Fibroblast of skin of scalp (primary cell): ENCODE results near the gene IQSEC1.

Source experiments
- DNase-seq: peaks from one replicate; pipeline ENCODE4 v3.0.0-alpha.2; 2013

IQSEC1 gene

DNA sequence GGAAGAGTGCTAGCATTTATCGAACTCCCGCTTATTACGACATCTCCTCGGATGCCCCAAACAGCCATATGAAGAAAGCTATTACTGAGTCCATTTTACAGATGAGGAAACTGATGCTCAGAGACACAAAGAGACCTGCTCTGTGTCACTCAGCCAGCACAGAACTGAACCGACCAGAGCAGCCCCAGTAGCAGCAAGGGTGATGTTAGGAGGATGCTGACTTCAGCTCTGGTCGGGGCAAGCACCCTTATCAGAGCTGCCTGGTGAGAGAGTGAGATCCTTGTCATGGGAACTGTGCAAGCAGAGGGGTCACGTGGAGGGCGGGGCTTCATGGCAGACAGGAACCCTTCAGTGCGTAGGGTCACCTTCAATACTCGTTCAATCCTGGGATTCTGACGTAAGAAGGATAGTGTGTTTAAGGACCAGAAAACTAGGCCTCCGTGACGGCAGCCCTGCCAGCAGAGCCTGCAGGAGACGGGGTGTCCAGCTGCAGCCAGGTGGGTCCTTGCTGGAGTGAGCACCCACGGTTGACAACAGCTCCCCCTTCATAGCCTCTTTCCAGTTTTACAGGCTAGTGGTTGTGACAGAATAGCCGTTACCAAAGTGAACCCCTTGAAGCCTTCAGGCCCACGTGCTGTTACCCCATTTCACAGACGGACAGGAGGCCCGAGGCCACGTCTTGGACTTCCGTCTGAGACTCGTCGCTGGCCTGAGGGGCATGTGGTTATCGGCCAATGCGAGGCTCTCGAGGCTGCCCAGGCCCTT is 12.0 kb upstream of the IQSEC1 start:
- no peak for DNase-seq

DNA sequence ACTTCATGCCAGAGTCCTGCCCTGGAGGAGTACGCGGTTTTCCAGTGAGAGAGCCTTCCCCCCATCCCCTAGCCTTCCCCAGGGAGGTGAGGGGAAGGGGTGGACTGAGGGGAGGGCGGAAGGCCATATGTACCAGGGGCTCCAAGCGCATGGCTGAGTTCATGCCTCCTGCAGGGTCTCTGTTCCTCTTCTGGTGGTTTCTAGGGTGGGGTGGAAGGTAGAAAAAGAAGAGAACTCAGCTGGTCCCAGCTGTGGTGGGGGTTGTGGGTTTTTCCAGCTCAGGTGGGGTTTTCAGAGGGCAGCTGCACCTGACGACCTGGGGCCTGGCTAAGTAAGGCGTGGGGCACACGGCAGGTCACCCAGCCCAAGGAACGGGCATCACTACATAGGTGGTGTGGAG is 10.7 kb upstream of the IQSEC1 start:
- no peak for DNase-seq

DNA sequence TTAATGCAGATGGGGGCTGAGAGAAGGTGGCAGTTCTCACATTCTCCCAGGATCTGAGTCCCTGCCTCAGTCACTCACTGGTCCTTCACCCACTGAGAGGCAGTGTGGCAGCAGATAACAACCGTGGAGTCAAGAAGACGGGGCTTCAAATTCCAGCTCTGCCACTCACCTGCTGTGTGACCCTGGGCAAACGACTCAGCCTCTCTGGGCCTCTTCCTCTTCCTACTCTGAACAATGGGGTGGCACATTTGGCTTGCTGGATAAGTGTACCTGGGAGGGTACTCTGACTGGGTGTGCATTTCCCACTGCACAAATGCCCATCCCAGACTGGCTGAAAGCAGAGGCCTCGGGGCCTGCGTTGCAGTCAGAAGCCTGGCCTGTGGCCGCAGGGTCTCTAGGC is 10.0 kb upstream of the IQSEC1 start:
- no peak for DNase-seq

DNA sequence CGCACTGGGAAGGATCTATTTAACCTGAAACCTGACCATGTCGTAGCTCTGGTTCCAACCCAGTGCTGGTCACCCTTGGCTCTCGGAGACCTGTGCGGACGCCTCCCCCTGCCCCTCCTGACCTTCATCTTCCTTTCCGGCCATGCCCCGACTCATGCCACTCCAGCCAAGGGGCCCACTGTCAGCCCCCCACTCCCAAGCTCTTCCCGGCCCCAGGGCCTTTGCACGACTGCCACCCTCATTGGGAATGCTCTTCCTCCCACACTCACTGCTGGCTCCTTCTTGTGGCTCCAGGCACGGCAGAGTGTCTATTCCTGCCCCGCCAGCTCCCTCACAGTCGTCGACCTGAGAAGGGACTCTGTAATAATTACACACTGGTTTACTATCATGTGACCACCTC is 9.4 kb upstream of the IQSEC1 start:
- DNase-seq = no peak

DNA sequence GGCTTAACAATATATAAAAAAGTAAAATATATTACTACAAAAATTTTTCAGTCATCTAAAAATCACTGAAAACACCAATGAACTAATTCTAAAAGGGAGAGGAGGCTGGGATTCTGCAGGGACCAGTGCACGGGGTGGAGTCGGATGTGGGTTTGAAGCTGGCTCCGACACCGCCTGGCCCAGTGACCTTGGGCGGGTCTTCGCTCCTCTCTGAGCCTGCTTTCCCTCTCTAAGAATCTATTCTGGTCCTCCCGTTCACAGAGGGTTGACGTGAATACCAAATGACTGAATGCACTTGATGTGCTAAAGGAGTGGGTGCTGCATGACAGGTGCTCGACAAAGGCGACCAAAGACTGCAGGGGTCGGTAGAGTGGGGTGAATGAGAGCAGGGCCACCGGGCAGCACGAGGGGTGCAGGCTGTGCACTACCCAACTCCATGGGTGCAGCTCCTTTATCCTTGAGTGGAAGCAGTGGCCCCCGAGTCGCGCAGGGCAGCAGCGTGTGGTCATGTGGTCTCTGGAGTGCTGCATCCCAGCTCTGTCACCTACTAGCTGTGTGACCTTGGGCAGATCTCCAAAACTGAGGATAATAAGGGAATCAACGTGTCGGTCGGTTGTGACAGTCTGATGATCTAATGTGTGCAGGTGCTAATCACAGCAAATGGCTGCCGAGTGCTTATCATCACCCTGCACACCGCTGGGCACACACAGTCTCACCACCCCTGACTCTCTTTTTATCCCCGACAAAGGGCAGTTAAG is 8.6 kb upstream of the IQSEC1 start:
- no peak for DNase-seq

DNA sequence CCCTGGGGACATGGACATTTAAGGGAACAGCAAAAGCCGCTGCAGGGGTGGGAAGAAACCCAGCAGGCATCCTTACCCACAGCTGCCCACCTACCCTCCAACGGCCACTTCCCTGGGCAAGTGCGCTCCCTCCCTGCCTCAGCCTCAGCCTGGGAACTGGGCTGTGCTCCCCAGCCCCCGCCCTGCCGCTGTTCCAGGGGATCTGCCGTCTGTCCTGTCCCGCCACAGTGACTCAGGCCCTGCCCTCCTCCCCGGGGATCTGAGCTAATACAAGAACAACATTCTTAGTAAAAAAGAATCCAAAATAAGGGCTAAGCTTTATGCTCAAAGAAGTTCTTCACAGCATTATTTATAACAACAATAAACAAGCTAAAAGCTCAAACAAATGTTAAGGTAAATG is 7.4 kb upstream of the IQSEC1 start:
- DNase-seq = peak; percentile 74

DNA sequence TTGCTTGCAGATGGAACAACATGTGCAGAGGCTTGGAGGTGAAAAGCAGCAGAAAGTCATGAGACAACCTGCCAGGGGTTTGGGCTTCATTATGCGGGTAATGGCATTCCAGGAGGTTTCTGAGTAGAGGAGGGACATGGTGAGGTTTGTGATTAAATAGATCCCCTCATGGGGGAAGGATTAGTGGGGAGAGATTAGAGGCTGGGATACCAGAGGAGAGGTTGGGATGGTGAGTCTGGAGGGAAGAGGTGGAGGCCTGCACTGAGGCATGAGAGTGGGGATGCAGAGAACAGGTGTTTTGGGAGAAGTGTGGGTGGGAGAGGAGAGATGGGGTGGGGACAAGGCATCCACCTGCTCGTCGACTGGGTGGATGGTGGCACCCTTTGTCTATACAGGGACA is 6.8 kb upstream of the IQSEC1 start:
- DNase-seq = no peak

DNA sequence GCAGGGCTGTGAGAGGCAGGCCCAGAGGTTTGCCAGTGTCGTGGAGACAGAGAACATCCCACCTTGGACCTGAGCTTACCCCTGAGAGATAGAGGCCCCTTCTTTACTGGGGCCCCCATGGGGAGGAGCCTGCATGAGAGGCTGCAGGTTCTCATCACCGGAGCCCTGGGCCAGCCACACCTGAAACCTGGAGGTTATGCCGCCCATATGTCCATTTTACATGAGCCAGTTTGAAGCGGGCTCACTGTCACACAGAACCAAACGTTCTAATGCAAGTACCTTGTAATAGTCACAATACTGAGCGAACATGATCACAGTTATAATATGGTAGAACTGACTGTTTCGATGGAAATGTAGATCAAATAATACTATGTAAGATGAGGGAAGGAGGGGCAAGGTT is 6.3 kb upstream of the IQSEC1 start:
- DNase-seq = no peak

DNA sequence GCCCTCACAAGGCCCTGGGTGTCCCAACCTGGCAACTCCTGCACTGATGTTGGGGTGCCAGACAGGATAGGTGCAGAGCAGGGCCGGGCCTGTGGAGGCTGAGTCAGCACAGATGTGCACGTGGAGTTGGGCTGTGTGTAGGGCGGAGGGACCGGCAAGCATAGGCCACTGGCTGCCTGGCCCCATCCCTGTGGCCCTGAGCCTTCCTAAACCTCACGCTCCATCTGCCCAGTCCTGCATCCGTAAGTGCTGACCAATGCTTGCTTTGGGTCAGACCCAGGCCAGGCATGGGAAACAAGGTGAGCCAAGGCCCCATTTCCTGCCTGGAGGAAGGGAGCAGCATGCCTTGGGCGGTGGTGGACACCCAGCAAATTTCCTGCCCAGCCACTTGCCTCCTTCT is 5.8 kb upstream of the IQSEC1 start:
- no peak for DNase-seq

DNA sequence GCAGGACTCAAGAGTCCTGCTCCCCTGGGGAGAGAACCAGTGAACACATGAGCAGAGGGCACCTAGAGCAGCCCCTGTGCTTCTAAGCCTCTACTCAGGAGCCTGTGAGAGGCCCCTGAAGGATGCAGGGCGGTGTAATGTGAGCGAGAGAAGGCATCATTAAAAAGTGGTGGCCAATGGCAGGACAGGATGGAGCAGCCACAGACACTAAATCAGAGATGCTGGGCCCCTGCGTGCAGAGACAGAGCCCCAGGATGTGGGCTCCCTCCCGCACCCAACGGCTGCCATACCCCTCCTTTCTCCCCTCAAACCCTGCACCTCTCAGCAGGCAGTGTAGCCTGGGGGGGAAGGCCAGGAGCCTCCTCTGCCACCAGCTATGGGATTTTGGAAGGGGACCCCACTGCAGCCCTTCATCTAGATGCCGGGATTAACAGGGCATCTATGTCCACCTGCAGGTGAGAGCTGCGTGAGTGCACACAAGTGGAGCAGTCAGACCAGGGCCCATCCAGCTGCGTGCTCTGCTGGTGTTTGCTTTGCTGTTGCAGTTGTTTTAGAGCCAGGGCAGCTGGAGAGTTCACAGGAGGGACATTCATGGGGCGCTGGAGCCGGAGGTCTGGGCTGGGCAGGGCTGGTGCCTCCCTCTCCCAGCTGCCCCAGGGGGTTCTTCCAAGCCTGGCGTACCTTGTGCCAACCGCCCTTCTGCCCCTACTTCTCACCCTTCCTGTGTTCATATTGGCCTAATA is 5.1 kb upstream of the IQSEC1 start:
- no peak for DNase-seq

DNA sequence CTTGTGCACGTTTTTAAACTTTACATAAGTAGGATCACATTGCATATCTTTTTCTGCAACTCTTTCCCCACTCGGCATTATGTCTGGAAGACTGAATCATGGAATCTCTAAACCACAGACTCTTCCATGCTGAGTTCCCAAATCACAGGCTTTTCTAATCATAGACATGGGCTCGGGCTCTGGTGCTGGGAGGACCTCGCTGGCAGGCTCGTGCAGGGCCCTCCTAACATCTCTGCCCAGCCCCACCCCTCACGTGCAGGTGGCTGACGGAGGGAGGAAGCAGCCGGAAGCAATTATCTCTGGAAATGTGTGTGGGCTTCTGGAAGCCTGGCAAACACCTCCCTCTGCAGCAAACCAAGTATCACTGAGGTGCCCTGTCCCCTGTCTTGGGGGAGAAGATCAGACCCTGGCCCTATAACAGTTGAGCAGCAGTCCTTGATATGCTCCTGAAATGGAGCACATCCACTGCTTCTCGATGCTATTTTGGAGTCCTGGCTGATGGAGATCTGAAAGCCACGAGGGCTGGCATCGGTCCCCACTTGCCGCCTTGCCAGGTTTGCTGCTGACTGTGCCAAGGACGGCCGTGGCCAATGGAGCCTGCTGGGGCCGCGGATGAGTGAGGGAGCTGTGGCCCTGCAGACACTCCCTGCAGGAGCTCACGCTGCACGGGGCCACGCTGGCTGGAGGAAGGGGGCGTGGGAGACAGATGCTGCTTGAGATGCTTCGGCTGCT is 4.4 kb upstream of the IQSEC1 start:
- peak; percentile 65 for DNase-seq

DNA sequence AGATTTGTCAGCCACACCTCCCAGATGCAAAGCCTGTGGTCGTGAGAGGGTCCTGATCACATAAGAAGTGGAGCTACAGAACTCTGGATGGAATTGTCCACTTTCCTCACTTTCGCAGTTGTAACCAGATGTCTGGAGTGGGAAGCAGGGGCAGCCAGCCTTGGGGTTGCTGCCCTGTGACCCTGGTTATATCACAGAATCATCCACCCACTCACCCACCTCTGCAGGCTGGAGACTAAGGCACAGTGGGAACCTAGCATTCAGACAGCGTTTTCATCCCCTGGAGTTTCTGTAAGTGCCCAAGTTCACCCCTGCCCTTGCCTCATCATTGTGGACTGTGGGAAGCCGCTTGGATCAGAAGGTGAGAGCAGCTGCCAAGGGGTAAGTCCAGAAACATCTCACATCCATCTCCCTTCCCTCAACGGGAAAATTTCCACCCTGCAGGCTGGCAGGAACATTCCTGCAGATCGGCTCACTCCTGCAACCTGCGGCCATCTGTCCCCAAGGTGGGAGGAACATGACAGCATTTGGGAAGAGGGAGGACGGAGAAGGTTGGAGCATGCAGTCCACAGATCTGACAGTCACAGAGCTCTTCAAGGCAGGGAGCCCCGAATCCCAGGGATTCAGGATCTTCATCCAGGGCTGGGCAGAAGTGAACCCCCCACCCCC is 2.9 kb upstream of the IQSEC1 start:
- no peak for DNase-seq

DNA sequence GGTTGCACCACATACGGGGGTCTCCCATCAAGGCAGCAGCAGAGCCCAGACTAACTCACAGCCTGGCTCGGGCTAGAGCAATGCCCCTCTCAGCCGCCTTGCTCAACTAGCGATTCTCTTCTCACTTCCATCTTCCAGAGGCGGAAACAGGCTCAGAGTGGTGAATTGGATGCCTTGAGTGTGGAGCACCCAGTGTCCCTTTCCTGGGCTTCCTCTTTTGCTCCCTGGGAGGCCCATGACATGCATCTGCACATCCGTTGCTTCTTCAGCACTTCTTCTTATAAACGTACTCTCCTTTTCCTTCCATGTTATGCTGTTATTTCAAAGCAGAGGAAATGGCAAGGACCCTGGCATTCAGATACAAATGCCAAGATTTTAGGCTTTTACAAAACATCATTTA is 2.1 kb upstream of the IQSEC1 start:
- DNase-seq = no peak

DNA sequence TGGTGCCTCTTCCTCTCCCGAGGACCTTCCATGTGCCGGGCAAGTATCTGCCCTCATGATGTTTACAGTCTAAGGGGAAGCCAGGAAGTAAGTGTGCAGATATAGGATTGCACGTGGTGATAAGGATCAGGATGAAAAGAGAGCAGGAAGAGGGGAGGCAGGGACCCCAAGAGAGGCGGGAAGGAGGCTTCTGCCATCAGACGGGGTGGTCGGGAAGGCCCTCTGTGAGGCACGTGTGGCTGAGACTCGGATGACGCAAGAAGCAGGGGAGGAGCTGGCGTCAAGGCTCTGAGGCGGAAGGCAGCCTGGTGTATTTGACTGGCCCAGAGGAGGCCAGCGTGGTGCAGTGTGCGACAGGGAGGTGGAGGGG is 762 bp upstream of the IQSEC1 start:
- DNase-seq = no peak

DNA sequence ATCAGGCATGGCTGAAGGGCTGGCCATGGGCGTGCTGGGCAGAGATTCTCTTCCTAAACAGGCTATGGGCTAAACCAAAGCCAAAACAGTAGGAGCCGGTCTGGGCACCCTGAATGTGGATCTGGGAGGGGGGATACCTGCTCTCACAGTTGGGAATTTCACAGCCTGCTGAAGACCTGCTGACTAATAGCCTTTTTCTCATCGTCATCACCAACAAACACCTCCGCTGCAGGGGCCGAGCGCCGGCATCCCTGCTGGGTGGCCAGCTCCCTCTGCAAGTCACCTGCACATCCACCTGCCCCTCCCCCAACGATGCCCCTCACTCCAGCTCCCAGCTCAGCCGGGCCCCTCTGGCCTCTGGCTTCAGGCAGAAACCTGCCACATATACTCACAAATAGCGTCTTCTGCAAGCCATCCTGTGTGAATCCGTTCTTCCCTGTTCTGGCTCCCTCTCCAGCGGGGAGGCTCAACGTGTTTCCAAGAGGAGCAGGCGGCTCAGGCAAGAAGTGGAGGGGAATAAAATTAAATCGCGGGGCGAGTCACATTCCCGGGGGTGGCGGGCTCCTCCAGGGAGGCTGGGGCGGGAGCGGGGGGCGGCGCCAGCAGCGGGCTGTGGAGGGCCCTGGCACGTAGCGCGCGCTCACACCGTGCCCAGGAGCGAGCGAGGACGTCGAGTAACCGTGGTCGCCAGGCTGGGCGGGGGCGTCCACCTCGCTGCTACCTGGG is 466 bp downstream of the IQSEC1 start:
- DNase-seq = no peak

DNA sequence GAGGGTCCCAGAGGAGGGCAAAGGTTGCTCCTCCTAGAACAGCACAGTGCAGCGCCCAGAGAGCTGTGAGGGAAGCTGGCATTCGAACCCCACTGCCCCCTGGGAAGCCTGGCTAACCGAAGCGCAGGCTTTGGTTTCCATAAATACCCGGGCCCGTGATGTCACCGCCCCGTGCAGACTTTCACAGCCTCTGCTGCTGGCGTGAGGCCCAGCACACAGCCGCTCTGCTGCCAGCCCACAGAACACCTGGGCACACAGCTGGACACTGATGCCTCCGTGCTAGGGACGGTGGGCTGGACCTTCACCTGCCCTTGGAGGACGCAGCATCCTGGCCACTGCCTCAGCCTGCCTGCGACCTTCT is 1.0 kb downstream of the IQSEC1 start:
- peak; percentile 38 for DNase-seq

DNA sequence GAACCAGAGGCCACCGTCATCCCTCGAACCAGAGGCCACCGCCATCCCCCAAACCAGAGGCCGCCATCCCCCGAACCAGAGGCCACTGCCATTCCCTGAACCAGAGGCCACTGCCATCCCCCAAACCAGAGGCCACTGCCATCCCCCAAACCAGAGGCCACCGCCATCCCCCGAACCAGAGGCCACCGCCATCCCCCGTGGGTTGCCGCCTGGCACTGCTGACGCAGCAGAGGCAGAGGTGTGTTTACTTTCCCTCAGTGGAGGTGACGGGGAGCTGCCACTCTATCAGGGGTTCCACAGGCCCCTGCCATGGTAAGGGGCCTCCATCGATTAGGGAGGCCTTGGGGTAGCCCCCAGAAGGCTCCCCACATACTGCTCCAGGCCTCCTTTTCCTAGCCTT is 1.5 kb downstream of the IQSEC1 start:
- no peak for DNase-seq

DNA sequence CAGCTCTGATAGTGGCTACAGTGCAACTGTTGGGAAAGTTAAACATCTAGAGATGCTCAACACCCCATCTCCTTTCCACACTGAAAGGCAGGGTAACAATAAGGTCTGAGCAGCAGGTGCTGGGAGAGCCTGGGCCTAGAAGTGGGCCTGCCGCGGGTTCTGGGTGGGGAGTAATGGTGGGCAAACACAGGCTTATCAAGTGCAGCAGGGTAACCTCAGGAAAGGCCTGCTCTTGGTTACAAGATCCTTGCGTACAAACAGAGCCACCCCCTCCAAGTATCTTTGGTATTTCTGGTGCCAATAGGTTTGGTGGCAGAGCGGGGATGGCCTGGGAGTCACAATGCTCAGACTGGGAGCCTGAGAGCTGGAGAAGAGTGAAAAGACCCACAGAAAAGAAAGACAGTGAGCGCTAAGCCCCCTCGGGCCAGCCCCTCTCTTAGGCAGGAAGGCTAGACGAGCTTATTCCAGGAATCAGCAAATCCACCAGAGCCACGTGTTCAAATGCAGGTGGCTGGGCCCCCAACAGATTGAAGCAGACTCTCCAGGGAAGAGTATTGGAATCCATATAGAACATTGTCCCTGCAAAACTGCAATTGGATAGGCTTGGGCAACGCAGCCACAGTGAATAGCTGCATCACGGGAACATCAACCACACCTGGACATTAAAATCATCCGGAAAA is 2.7 kb downstream of the IQSEC1 start:
- DNase-seq = no peak

DNA sequence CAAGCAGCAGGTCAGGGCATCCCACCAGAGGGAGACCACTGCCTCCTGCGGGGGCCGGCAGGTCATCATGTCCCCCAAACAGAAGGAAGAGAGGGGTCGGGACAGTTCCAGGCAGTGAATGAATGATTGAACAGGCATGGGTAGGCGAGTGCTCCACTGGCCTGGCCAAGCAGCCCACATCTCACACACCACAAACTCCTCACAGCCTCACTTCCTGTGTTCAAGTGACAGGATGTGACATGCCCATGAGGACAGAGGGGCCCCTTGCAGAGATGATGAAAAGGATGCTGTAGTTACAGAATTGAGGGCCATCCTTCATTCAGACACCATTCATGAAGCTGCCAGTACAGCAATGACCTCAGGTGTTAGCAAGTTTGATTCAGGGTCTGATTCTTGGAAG is 3.7 kb downstream of the IQSEC1 start:
- DNase-seq = no peak

DNA sequence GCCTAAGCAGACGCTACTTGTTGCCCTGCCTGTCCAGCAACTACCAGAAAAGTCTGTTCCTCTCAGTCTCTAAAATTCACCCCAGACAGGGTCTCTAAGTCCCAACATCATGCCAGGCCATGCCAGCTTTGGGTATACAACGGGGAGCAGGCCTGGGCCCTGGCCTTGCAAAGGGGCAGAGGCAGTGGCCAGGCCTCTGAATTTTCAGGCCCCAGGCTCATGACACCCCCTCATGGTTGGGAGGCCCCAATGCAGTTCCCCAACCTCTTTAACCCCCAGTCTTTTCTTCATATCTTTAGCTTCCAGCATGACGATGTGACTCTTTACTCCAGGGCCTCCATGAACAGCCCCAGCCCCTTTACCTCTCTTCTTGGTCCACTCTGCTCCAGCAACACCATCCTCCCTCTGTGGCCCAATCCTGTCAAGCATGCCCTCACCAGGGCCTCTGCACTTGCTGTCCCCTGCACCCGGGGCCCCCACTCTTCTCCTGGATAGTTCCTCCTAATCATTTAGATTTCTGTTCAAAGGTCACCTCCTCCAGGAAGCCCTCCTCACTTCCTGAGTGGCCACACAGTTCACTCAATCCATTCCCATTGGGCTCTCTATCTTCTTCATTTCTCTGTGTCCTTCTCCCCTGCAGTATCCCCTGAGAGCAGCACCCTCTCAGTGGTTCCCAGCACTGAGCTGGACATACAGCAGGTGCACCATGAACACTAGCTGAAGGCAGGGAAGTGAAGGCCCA is 4.8 kb downstream of the IQSEC1 start:
- DNase-seq = no peak

DNA sequence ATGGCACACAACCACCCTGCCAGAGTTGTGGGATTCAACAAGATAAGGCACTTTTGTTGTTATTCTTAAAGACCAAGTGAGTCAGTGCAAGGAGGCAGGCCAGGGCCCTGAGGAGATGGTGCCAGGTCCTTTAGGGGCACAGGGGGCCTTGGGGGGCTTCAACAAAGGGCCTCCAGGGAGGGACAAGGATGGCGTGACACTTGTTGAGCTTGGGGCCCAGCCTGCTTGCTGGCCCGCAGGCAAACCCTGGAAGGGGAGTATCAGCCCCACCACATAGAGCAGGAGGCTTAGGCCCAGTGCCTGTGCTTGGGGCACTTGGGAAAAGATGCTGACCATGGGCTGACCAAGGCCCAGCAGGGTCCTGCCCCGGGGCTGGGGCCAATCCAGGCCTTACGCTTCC is 5.5 kb downstream of the IQSEC1 start:
- DNase-seq = no peak
